ENCODE results near the gene KDM7A. TPM values are rescaled to one million over a fixed set of nuclear protein-coding genes. Genes with fewer than 3 reads are reported as not detected.
A peak's percentile ranks its signal among the peaks of the same experiment; 100 is the strongest.

KDM7A gene
- total and polyA plus RNA-seq, 9 of the 15 experiments (the other 6 are each of a cell fraction or from before 2014, with no cell fraction given) = 0.90 to 8.4 (median 7.0) TPM

DNA sequence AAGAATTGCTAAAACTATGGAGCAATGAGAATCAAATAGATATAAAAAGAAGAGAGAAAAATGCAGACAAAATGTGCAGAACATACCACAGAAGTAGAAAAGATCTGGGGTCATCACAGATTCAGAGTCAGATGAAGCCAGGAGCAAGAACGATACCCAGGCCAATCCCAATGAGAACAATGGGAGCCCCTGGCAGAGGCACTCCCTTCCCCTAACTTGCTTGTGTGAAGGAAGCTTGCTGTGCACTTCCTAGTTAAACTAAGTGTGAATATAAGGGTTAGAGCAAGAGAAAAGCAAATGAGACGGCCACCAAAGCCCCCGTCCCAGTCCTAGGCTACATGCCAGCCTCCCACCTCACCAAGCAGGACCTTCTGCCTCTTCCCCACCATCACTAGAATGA, 126.7 kb downstream of the KDM7A start:
- H3K27ac ChIP-seq (ENCODE audit: extremely low read depth, low read depth, low read length) = no peak overlapping the region
- H2AFZ ChIP-seq (ENCODE audit: low read depth, low read length) = no peak overlapping the region
- ChIA-PET POLR2A (interaction anchor here (1.0 kb wide), 1 partner anchor 10 kb away, joined by 5 read pairs; no protein-coding TSS in a partner anchor), CTCF (ENCODE audit: low intra/inter-chr PET ratio) (no interaction called here)
- FAIRE-seq = no peak
- no peaks in the 10 kb centered on the region for H3K27me3 ChIP-seq (ENCODE audit: control insufficient read depth in 2 of 2, insufficient read depth in 2 of 2, low read length in 2 of 2)
- no peak for ATAC-seq
- no peaks in the 10 kb centered on the region for H3K9me3 ChIP-seq (replicated peaks; ENCODE audit: control insufficient read depth, insufficient read depth, low read depth, low read length)
- H3K79me2 ChIP-seq (ENCODE audit: control insufficient read depth, insufficient read depth, low read length) = no peaks in the 10 kb centered on the region
- H3K36me3 ChIP-seq (ENCODE audit: control insufficient read depth, insufficient read depth, low read length) = peaks cover 42% of the 10 kb centered on the region; the same call in 2 of the 3 replicates
- H3K4me1 ChIP-seq (replicated peaks in 1 of 2; ENCODE audit: control insufficient read depth in 2 of 2, insufficient read depth in 2 of 2, low read length in 2 of 2) = peaks cover 0 to 12% of the 10 kb centered on the region in 2 experiments; a peak in 3 of 5 replicates
- in situ Hi-C loops (cut with MboI) = no loop called here
- no peak overlapping the region for H3K4me3 ChIP-seq
- DNase-seq (ENCODE audit: extremely low read depth in 1 of 4, low spot score in 3 of 4) = no peak
- no peak overlapping the region for H3K4me2 ChIP-seq (ENCODE audit: insufficient read depth, low read length)
- TF ChIP-seq BRF2 (IDR thresholded peaks at IDR 0.05; ENCODE audit: borderline replicate concordance, insufficient read depth, insufficient read length) (no peak), FOXP1 (CRISPR knock-in tag; IDR thresholded peaks at IDR 0.05) (peak; percentile 13; the same call in 1 of the 2 replicates)
- intact Hi-C loops (cut with micrococcal nuclease) = no loop called here
- H3K9ac ChIP-seq (ENCODE audit: insufficient read depth in 1 of 2, low read depth in 2 of 2, low read length in 2 of 2) = no peak overlapping the region
- H4K20me1 ChIP-seq (replicated peaks; ENCODE audit: control insufficient read depth, insufficient read depth, low read length) = no peaks in the 10 kb centered on the region
- 52% methylated on average over 3 of the region's 3 CpGs for WGBS (ENCODE audit: insufficient coverage, low coverage, missing lambda C conversion rate)
- H3K9me1 ChIP-seq (ENCODE audit: control insufficient read depth, insufficient read depth, low read length) = no peaks in the 10 kb centered on the region
- no TSS peak for BruUV-seq (replicated peaks)

DNA sequence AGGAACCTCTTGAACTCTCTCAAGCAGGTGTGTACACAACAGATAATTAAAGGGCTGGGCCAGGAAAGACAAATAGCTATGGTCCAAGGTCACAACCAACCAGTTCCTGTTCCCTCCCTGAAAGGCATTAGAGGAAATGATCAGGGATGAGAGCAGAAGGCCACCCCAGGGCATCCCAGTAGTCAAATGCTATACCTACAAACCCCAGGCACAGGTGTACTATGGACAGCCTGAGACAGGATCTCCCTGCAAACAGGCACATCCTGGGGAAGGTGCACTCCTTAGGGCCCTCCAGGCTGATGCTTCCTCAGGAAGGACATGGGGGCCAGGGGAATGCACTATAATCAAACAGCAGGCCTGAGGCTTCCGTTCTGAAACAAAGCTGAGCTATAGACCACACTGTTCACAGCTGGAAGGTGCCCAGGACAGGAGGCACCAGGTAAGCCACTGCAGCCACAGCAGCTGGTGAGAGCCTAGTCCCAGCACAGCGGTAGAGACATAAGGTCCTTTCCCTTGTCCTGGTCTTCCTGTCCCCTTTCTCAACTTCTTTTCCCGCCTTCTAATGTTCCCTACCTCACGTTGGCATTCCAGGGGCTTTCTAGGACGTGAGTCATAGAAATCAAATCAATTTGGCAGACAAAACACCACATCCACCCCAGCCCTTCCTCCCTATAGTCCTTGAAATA, 127.3 kb downstream of the KDM7A start:
- Histone ChIP-seq H4K20me1 (replicated peaks; ENCODE audit: control insufficient read depth, insufficient read depth, low read length) (no peaks in the 10 kb centered on the region), H3K27me3 (ENCODE audit: control insufficient read depth in 2 of 2, insufficient read depth in 2 of 2, low read length in 2 of 2) (no peaks in the 10 kb centered on the region), H3K4me1 (replicated peaks in 1 of 2; ENCODE audit: control insufficient read depth in 2 of 2, insufficient read depth in 2 of 2, low read length in 2 of 2) (peaks cover 0 to 8% of the 10 kb centered on the region in 2 experiments; a peak in 3 of 5 replicates), H2AFZ (ENCODE audit: low read depth, low read length) (no peak overlapping the region), H3K9ac (ENCODE audit: insufficient read depth in 1 of 2, low read depth in 2 of 2, low read length in 2 of 2) (peak overlapping the region in 1 of 2 experiments; percentile 18; a peak in 1 of 4 replicates), H3K9me1 (ENCODE audit: control insufficient read depth, insufficient read depth, low read length) (no peaks in the 10 kb centered on the region), H3K79me2 (ENCODE audit: control insufficient read depth, insufficient read depth, low read length) (no peaks in the 10 kb centered on the region), H3K27ac (ENCODE audit: extremely low read depth, low read depth, low read length) (no peak overlapping the region), H3K36me3 (ENCODE audit: control insufficient read depth, insufficient read depth, low read length) (peaks cover 39% of the 10 kb centered on the region; the same call in 2 of the 3 replicates), H3K4me3 (no peak overlapping the region), H3K9me3 (replicated peaks; ENCODE audit: control insufficient read depth, insufficient read depth, low read depth, low read length) (no peaks in the 10 kb centered on the region), H3K4me2 (ENCODE audit: insufficient read depth, low read length) (no peak overlapping the region)
- ChIA-PET CTCF (ENCODE audit: low intra/inter-chr PET ratio) (no interaction called here), POLR2A (interaction anchor here (0.6 to 1.0 kb wide), 4 partner anchors 10 to 231 kb away, joined by 4 to 5 read pairs (median 4); no protein-coding TSS in a partner anchor)
- DNase-seq (ENCODE audit: extremely low read depth in 1 of 4, low spot score in 3 of 4) = no peak
- intact Hi-C loops (cut with micrococcal nuclease) = loop anchor here (2.0 kb wide), 1 partner anchor 73 kb away; no protein-coding TSS in a partner anchor
- no TSS peak for BruUV-seq (replicated peaks)
- WGBS (ENCODE audit: insufficient coverage, low coverage, missing lambda C conversion rate) = 69% methylated on average over 5 of the region's 5 CpGs
- no peak for FAIRE-seq
- peak; percentile 47; the same call in 2 of the 3 replicates for ATAC-seq
- in situ Hi-C loops (cut with MboI) = no loop called here
- TF ChIP-seq TCF15 (CRISPR knock-in tag; IDR thresholded peaks at IDR 0.05) = no peak

Measured in K562 (cell line).